ENCODE data around the gene THSD4. TPM values are rescaled to one million over a fixed set of nuclear protein-coding genes. Genes with fewer than 3 reads are reported as not detected.

Gene THSD4
- total RNA-seq, 5 donors from 2014 or later (not counting 1 experiment from before 2014, with no cell fraction given), result 0.03 to 0.23 (median 0.18) TPM; not detected in 2

DNA sequence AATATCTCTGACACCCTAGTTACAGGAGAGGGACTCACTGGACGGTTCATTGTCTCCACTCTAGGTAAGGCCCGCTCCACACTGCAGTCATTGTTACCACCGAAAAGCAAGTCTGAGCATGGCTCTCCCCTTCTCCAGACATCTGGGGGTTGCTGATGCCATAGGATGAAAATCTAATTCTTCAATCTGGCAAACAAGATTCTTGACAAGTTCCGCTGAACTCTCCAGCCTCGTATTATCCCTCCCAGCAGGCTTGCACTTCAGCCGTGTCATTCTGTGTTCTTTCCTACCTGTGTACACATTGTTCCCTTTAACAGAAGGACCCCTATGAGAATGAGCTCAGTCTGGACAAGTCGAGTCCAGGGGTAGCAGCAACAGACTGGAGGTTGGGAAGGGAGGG is 542.8 kb downstream of the THSD4 start:
- Histone ChIP-seq H3K27me3 (replicated peaks in 1 of 2; ENCODE audit: control insufficient read depth in 2 of 2, extremely low read depth in 1 of 2, insufficient read depth in 2 of 2, low read length in 1 of 2) (no peaks in the 10 kb centered on the region), H3K27ac (ENCODE audit: low read length) (no peak overlapping the region), H3K36me3 (ENCODE audit: control insufficient read depth in 2 of 2, extremely low read depth in 1 of 2, insufficient read depth in 1 of 2, low read length in 1 of 2) (no peaks in the 10 kb centered on the region), H3K4me3 (ENCODE audit: control insufficient read depth in 1 of 2, extremely low read depth in 1 of 2, low read length in 1 of 2) (no peak overlapping the region), H3K9me3 (no peaks in the 10 kb centered on the region), H3K4me1 (ENCODE audit: control insufficient read depth in 1 of 2, extremely low read depth in 1 of 2, insufficient read depth in 2 of 2, low read length in 2 of 2) (no peaks in the 10 kb centered on the region)
- ChIA-PET CTCF (no interaction called here), POLR2A (no interaction called here)
- H3K4me3 Mint-ChIP-seq, result no peak overlapping the region
- no peaks in the 10 kb centered on the region for H3K36me3 Mint-ChIP-seq
- H3K27me3 Mint-ChIP-seq, result peaks cover 0 to 19% of the 10 kb centered on the region in 2 donors
- ATAC-seq (replicated peaks in 1 of 4) (no peak), DNase-seq (no peak)
- H3K9me3 Mint-ChIP-seq, result no peaks in the 10 kb centered on the region
- H3K4me1 Mint-ChIP-seq, result no peaks in the 10 kb centered on the region
- WGBS (ENCODE audit: insufficient coverage), result 93% methylated on average over 6 of the region's 7 CpGs
- no peak overlapping the region for H3K27ac Mint-ChIP-seq

DNA sequence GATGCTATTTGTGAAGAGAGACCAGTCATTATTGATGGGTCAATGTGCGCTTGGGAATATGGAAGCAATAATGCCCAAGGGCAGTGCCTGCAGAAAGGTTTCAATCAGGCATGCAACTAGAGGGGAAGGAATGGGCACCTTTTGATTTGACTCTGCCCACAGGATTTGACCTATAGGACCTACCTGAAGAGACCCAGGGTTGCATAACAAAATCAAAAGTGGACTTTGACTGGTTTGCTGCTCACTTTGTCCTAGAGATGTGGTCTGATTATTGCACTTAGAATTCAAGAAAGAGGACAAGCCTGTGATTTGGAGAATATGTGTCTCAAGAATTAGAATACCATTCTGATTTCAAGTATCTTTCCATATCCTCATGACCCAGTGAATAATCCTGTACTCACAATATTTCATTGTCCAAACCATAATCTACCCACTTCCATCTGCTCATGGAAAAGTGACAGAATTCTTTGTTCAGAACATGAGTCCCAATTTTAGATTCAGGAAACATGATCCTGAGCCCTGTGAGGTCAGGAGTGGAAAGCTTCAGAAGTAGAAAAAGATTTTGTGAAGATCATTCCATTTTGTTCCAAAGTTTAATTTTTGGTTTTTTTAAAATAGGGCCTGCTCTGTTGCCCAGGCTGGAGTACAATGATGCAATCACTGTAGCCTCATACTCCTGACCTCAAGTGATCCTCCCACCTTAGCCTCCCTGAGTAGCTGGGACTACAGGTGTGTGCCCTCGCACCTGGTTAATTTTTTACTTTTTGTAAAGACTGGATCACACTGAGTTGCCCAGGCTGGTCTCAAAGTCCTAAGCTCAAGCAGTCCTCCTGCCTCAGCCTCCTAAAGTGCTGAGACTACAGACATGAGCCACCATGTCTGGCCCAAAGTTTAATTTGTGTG is 543.8 kb downstream of the THSD4 start:
- Mint-ChIP-seq H3K9me3 (no peaks in the 10 kb centered on the region), H3K27me3 (peaks cover 0 to 17% of the 10 kb centered on the region in 2 donors), H3K4me1 (no peaks in the 10 kb centered on the region), H3K4me3 (no peak overlapping the region), H3K36me3 (no peaks in the 10 kb centered on the region), H3K27ac (no peak overlapping the region)
- no peak overlapping the region for H3K27ac ChIP-seq (ENCODE audit: low read length)
- DNase-seq (no peak), ATAC-seq (replicated peaks in 1 of 4) (no peak)
- 100% methylated on average over 1 of the region's 2 CpGs for WGBS (ENCODE audit: insufficient coverage)
- no peaks in the 10 kb centered on the region for H3K9me3 ChIP-seq
- H3K27me3 ChIP-seq (replicated peaks in 1 of 2; ENCODE audit: control insufficient read depth in 2 of 2, extremely low read depth in 1 of 2, insufficient read depth in 2 of 2, low read length in 1 of 2), result peaks cover 0 to 3% of the 10 kb centered on the region in 2 experiments
- ChIA-PET POLR2A (no interaction called here), CTCF (no interaction called here)
- no peaks in the 10 kb centered on the region for H3K36me3 ChIP-seq (ENCODE audit: control insufficient read depth in 2 of 2, extremely low read depth in 1 of 2, insufficient read depth in 1 of 2, low read length in 1 of 2)
- H3K4me3 ChIP-seq (ENCODE audit: control insufficient read depth in 1 of 2, extremely low read depth in 1 of 2, low read length in 1 of 2), result no peak overlapping the region
- no peaks in the 10 kb centered on the region for H3K4me1 ChIP-seq (ENCODE audit: control insufficient read depth in 1 of 2, extremely low read depth in 1 of 2, insufficient read depth in 2 of 2, low read length in 2 of 2)

DNA sequence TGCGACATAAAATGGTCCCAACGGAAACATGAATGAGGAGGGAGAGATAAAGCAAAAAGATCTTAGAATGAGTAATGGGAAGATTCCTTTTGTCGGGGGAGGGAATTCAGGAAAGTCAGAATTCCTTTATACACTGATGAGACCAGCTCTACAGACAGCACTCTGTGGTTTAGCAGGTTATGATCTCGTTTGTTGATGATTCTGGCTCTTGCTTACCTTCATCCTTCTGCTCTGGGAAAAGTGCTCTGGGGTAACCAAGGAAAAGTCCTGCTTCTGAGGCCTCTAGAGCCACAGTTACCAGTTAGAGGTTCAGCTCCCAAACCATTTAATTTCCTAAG is 544.4 kb downstream of the THSD4 start:
- POLR2A ChIA-PET, result no interaction called here
- 48% methylated on average over 2 of the region's 4 CpGs for WGBS (ENCODE audit: insufficient coverage)

DNA sequence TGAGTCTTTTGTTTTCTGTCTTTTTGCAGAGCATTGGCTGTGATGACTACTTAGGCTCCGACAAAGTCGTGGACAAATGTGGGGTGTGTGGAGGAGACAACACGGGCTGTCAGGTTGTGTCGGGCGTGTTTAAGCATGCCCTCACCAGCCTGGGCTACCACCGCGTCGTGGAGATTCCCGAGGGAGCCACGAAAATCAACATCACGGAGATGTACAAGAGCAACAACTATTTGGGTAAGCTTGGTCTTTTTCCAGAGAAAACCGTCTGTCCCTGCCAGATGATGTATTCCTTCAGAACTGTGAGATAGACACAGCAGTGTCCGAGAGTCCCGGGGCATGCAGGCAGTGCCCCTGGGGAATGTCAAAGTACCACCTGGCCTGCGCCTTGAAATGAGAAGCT is 545.2 kb downstream of the THSD4 start:
- Histone ChIP-seq H3K4me1 (ENCODE audit: control insufficient read depth in 1 of 2, extremely low read depth in 1 of 2, insufficient read depth in 2 of 2, low read length in 2 of 2) (no peaks in the 10 kb centered on the region), H3K4me3 (ENCODE audit: control insufficient read depth in 1 of 2, extremely low read depth in 1 of 2, low read length in 1 of 2) (no peak overlapping the region), H3K27me3 (replicated peaks in 1 of 2; ENCODE audit: control insufficient read depth in 2 of 2, extremely low read depth in 1 of 2, insufficient read depth in 2 of 2, low read length in 1 of 2) (peaks cover 0 to 3% of the 10 kb centered on the region in 2 experiments), H3K27ac (ENCODE audit: low read length) (no peak overlapping the region), H3K9me3 (no peaks in the 10 kb centered on the region), H3K36me3 (ENCODE audit: control insufficient read depth in 2 of 2, extremely low read depth in 1 of 2, insufficient read depth in 1 of 2, low read length in 1 of 2) (no peaks in the 10 kb centered on the region)
- Mint-ChIP-seq H3K27me3 (peaks cover 0 to 16% of the 10 kb centered on the region in 2 donors), H3K4me1 (no peaks in the 10 kb centered on the region), H3K9me3 (no peaks in the 10 kb centered on the region), H3K27ac (no peak overlapping the region), H3K4me3 (no peak overlapping the region), H3K36me3 (no peaks in the 10 kb centered on the region)
- ATAC-seq (replicated peaks in 1 of 4) (no peak), DNase-seq (no peak)
- 95% methylated on average over 12 of the region's 15 CpGs for WGBS (ENCODE audit: insufficient coverage)
- CTCF ChIA-PET, result no interaction called here
- POLR2A ChIA-PET, result no interaction called here

More for the DNA sequence above, 544.4 kb downstream of the THSD4 start:
- Histone ChIP-seq H3K27ac (ENCODE audit: low read length) (no peak overlapping the region), H3K27me3 (replicated peaks in 1 of 2; ENCODE audit: control insufficient read depth in 2 of 2, extremely low read depth in 1 of 2, insufficient read depth in 2 of 2, low read length in 1 of 2) (peaks cover 0 to 3% of the 10 kb centered on the region in 2 experiments), H3K9me3 (no peaks in the 10 kb centered on the region), H3K4me3 (ENCODE audit: control insufficient read depth in 1 of 2, extremely low read depth in 1 of 2, low read length in 1 of 2) (no peak overlapping the region), H3K4me1 (ENCODE audit: control insufficient read depth in 1 of 2, extremely low read depth in 1 of 2, insufficient read depth in 2 of 2, low read length in 2 of 2) (no peaks in the 10 kb centered on the region), H3K36me3 (ENCODE audit: control insufficient read depth in 2 of 2, extremely low read depth in 1 of 2, insufficient read depth in 1 of 2, low read length in 1 of 2) (no peaks in the 10 kb centered on the region)
- no peaks in the 10 kb centered on the region for H3K36me3 Mint-ChIP-seq
- no peak overlapping the region for H3K27ac Mint-ChIP-seq
- no peak for ATAC-seq (replicated peaks in 1 of 4)
- no peak for DNase-seq
- CTCF ChIA-PET, result no interaction called here
- H3K27me3 Mint-ChIP-seq, result peaks cover 0 to 19% of the 10 kb centered on the region in 2 donors
- H3K4me1 Mint-ChIP-seq, result no peaks in the 10 kb centered on the region
- H3K9me3 Mint-ChIP-seq, result no peaks in the 10 kb centered on the region
- H3K4me3 Mint-ChIP-seq, result no peak overlapping the region

DNA sequence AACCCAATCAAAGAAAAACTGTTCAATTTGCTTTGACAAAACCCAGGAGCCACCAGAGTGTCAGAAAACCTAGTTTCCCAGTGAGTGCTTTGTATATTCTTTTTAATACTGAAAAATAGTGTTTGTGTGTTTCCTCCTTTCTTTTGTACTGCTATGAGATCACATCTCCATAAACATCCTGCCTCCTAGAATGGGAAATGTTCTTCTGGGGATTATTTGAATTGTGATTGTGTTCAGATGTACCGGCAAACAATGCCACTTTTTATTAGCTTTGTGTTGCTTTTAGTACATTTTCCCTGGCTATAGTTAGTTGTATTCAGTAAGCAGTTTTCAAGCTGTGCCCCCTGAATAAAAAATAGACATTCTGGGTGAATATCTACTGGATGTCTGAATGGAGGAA is 547.0 kb downstream of the THSD4 start:
- CTCF ChIA-PET, result no interaction called here
- H3K27ac ChIP-seq (ENCODE audit: low read length), result no peak overlapping the region
- POLR2A ChIA-PET, result no interaction called here
- Mint-ChIP-seq H3K9me3 (no peaks in the 10 kb centered on the region), H3K27ac (no peak overlapping the region), H3K36me3 (no peaks in the 10 kb centered on the region), H3K27me3 (peaks cover 0 to 13% of the 10 kb centered on the region in 2 donors), H3K4me3 (no peak overlapping the region), H3K4me1 (no peaks in the 10 kb centered on the region)
- no peak overlapping the region for H3K4me3 ChIP-seq (ENCODE audit: control insufficient read depth in 1 of 2, extremely low read depth in 1 of 2, low read length in 1 of 2)
- no peaks in the 10 kb centered on the region for H3K4me1 ChIP-seq (ENCODE audit: control insufficient read depth in 1 of 2, extremely low read depth in 1 of 2, insufficient read depth in 2 of 2, low read length in 2 of 2)
- WGBS (ENCODE audit: insufficient coverage), result 20% methylated on average over 1 of the region's 1 CpG
- H3K9me3 ChIP-seq, result no peaks in the 10 kb centered on the region
- DNase-seq (no peak), ATAC-seq (replicated peaks in 1 of 4) (no peak)
- peaks cover 0 to 3% of the 10 kb centered on the region in 2 experiments for H3K27me3 ChIP-seq (replicated peaks in 1 of 2; ENCODE audit: control insufficient read depth in 2 of 2, extremely low read depth in 1 of 2, insufficient read depth in 2 of 2, low read length in 1 of 2)
- H3K36me3 ChIP-seq (ENCODE audit: control insufficient read depth in 2 of 2, extremely low read depth in 1 of 2, insufficient read depth in 1 of 2, low read length in 1 of 2), result no peaks in the 10 kb centered on the region

DNA sequence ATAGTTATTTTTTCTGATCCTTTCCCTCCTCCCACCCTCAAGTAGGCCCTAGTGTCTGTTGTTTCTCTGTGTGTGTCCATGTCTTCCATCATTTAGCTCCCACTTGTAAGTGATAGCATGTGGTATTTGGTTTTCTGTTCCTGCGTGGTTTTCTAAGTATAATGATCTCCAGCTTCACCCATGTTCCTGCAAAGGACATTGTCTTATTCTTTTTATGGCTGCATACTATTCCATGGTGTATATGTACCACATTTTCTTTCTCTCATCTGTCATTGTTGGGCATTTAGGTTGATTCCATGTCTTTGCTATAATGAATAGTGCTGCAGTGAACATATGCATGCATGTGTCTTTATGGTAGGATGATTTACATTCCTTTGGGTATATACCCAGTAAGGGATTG is 549.4 kb downstream of the THSD4 start:
- ATAC-seq (replicated peaks in 1 of 4) (no peak), DNase-seq (no peak)
- Histone ChIP-seq H3K36me3 (ENCODE audit: control insufficient read depth in 2 of 2, extremely low read depth in 1 of 2, insufficient read depth in 1 of 2, low read length in 1 of 2) (no peaks in the 10 kb centered on the region), H3K4me3 (ENCODE audit: control insufficient read depth in 1 of 2, extremely low read depth in 1 of 2, low read length in 1 of 2) (no peak overlapping the region), H3K9me3 (no peaks in the 10 kb centered on the region), H3K27me3 (replicated peaks in 1 of 2; ENCODE audit: control insufficient read depth in 2 of 2, extremely low read depth in 1 of 2, insufficient read depth in 2 of 2, low read length in 1 of 2) (peaks cover 0 to 5% of the 10 kb centered on the region in 2 experiments), H3K4me1 (ENCODE audit: control insufficient read depth in 1 of 2, extremely low read depth in 1 of 2, insufficient read depth in 2 of 2, low read length in 2 of 2) (no peaks in the 10 kb centered on the region), H3K27ac (ENCODE audit: low read length) (no peak overlapping the region)
- Mint-ChIP-seq H3K27me3 (peaks cover 0 to 11% of the 10 kb centered on the region in 2 donors), H3K36me3 (no peaks in the 10 kb centered on the region), H3K4me1 (no peaks in the 10 kb centered on the region), H3K4me3 (no peak overlapping the region), H3K27ac (no peak overlapping the region), H3K9me3 (no peaks in the 10 kb centered on the region)
- ChIA-PET POLR2A (no interaction called here), CTCF (no interaction called here)
- whole genome bisulfite sequencing (ENCODE audit: insufficient coverage), result no CpG with 5 or more reads among the region's 1 CpG

Data from T-cell (primary cell).